ENCODE results near the gene GALNT6. TPM values are rescaled to one million over a fixed set of nuclear protein-coding genes. Genes with fewer than 3 reads are reported as not detected.

The GALNT6 gene
- total RNA-seq, 1 experiment from 2014 or later = 101 TPM

GRCh38 chr12:51421266-51421884 is 30.2 kb upstream of the GALNT6 start:
- Histone ChIP-seq H3K27ac (ENCODE audit: low read length) (no peak overlapping the region), H2AFZ (ENCODE audit: low read length) (no peak overlapping the region), H3K27me3 (ENCODE audit: low read length) (no peaks in the 10 kb centered on the region), H3K4me3 (ENCODE audit: low read length) (no peak overlapping the region), H4K20me1 (ENCODE audit: low read length) (no peaks in the 10 kb centered on the region), H3K4me1 (ENCODE audit: insufficient read depth, low read length) (peaks cover 9% of the 10 kb centered on the region), H3K36me3 (ENCODE audit: low read depth, low read length) (no peaks in the 10 kb centered on the region), H3F3A (ENCODE audit: low read length, unreplicated experiment) (no peaks in the 10 kb centered on the region), H3K9ac (ENCODE audit: low read length) (no peak overlapping the region), H3K9me2 (replicated peaks; ENCODE audit: low read length) (no peaks in the 10 kb centered on the region), H3K4me2 (ENCODE audit: low read length) (no peak overlapping the region), H3K9me3 (ENCODE audit: low read length) (no peaks in the 10 kb centered on the region), H3K79me2 (ENCODE audit: low read length) (no peaks in the 10 kb centered on the region)
- CTCF ChIA-PET = interaction anchor here (0.8 to 1.2 kb wide), 4 partner anchors 27 to 402 kb away, joined by 3 to 5 read pairs (median 4); no protein-coding TSS in a partner anchor
- POLR2A ChIA-PET (ENCODE audit: unreplicated experiment) = no interaction called here
- DNase-seq (peak; percentile 84), ATAC-seq (peak; percentile 34)
- intact Hi-C loops (cut with micrococcal nuclease) = loop anchor here (1.0 to 5.0 kb wide), 5 partner anchors 49 to 454 kb away; no protein-coding TSS in a partner anchor
- BruUV-seq (replicated peaks) = no TSS peak
- TF ChIP-seq EZH2 (IDR thresholded peaks at IDR 0.05; ENCODE audit: low read length, unreplicated experiment) (no peak), EZH2phosphoT487 (IDR thresholded peaks at IDR 0.05; ENCODE audit: borderline replicate concordance, low read length) (no peak), CTCF (conservative IDR thresholded peaks at IDR 0.05; ENCODE audit: low read depth, low read length) (peak; percentile 79)

GRCh38 chr12:51419425-51420193 is 28.4 kb upstream of the GALNT6 start:
- H2AFZ ChIP-seq (ENCODE audit: low read length) = no peak overlapping the region
- no TSS peak for BruUV-seq (replicated peaks)
- H3K27me3 ChIP-seq (ENCODE audit: low read length) = no peaks in the 10 kb centered on the region
- no peak overlapping the region for H3K27ac ChIP-seq (ENCODE audit: low read length)
- no peak; the same call in 1 of the 2 replicates for ATAC-seq
- H3K4me3 ChIP-seq (ENCODE audit: low read length) = no peak overlapping the region
- H3K4me1 ChIP-seq (ENCODE audit: insufficient read depth, low read length) = peaks cover 4% of the 10 kb centered on the region
- H3K36me3 ChIP-seq (ENCODE audit: low read depth, low read length) = no peaks in the 10 kb centered on the region
- no peak for TF ChIP-seq EZH2 (IDR thresholded peaks at IDR 0.05; ENCODE audit: low read length, unreplicated experiment)
- TF ChIP-seq CTCF (conservative IDR thresholded peaks at IDR 0.05; ENCODE audit: low read depth, low read length) = peak; percentile 38; the same call in 1 of the 2 replicates
- H3K9me3 ChIP-seq (ENCODE audit: low read length) = no peaks in the 10 kb centered on the region
- intact Hi-C loops (cut with micrococcal nuclease) = loop anchor here (5.0 kb wide), 1 partner anchor 47 kb away; no protein-coding TSS in a partner anchor
- POLR2A ChIA-PET (ENCODE audit: unreplicated experiment) = no interaction called here
- no peaks in the 10 kb centered on the region for H3K9me2 ChIP-seq (replicated peaks; ENCODE audit: low read length)
- no peak overlapping the region for H3K9ac ChIP-seq (ENCODE audit: low read length)
- peak; percentile 28 for DNase-seq
- CTCF ChIA-PET = interaction anchor here (0.7 to 1.2 kb wide), 2 partner anchors 48 to 51 kb away, joined by 3 to 7 read pairs; no protein-coding TSS in a partner anchor
- H3F3A ChIP-seq (ENCODE audit: low read length, unreplicated experiment) = no peaks in the 10 kb centered on the region
- H3K79me2 ChIP-seq (ENCODE audit: low read length) = no peaks in the 10 kb centered on the region
- no peaks in the 10 kb centered on the region for H4K20me1 ChIP-seq (ENCODE audit: low read length)
- no peak overlapping the region for H3K4me2 ChIP-seq (ENCODE audit: low read length)

GRCh38 chr12:51417826-51418225 is 26.6 kb upstream of the GALNT6 start:
- Histone ChIP-seq H4K20me1 (ENCODE audit: low read length) (no peaks in the 10 kb centered on the region), H3K36me3 (ENCODE audit: low read depth, low read length) (no peaks in the 10 kb centered on the region), H3F3A (ENCODE audit: low read length, unreplicated experiment) (no peaks in the 10 kb centered on the region), H3K27ac (ENCODE audit: low read length) (no peak overlapping the region), H3K9ac (ENCODE audit: low read length) (no peak overlapping the region), H3K9me3 (ENCODE audit: low read length) (no peaks in the 10 kb centered on the region), H3K9me2 (replicated peaks; ENCODE audit: low read length) (no peaks in the 10 kb centered on the region), H3K4me3 (ENCODE audit: low read length) (no peak overlapping the region), H3K4me2 (ENCODE audit: low read length) (no peak overlapping the region), H3K27me3 (ENCODE audit: low read length) (no peaks in the 10 kb centered on the region), H3K4me1 (ENCODE audit: insufficient read depth, low read length) (peaks cover 21% of the 10 kb centered on the region), H2AFZ (ENCODE audit: low read length) (no peak overlapping the region), H3K79me2 (ENCODE audit: low read length) (no peaks in the 10 kb centered on the region)
- intact Hi-C loops (cut with micrococcal nuclease) = no loop called here
- DNase-seq = no peak
- TF ChIP-seq EZH2phosphoT487 (IDR thresholded peaks at IDR 0.05; ENCODE audit: borderline replicate concordance, low read length) = no peak
- TF ChIP-seq CTCF (conservative IDR thresholded peaks at IDR 0.05; ENCODE audit: low read depth, low read length) = no peak
- no peak for TF ChIP-seq EZH2 (IDR thresholded peaks at IDR 0.05; ENCODE audit: low read length, unreplicated experiment)
- ATAC-seq = no peak
- POLR2A ChIA-PET (ENCODE audit: unreplicated experiment) = no interaction called here
- CTCF ChIA-PET = no interaction called here
- no TSS peak for BruUV-seq (replicated peaks)

All from PC-3 (cell line).